Fibroblast of skin of back (primary cell): ENCODE results near the gene TBCC. TPM values are rescaled to one million over a fixed set of nuclear protein-coding genes. Genes with fewer than 3 reads are reported as not detected.
A peak's percentile ranks its signal among the peaks of the same experiment; 100 is the strongest.
"Not testable (repeated sequence)": the region's sequence is repeated elsewhere in the genome, so short reads cannot be mapped to it uniquely, and the experiment has no call there.

Experiments used
- DNase-seq: peaks from one replicate; pipeline ENCODE4 v3.0.0-alpha.2; 2013
- polyA plus RNA-seq, 2 experiments: library from polyadenylated mRNA; unstranded; fragments of 120-200 nt; gene quantifications; one replicate each; pipeline ENCODE4 v1.2.1, GENCODE V29; 2013; ENCODE audit not compliant: insufficient read length in 2 of 2

Gene TBCC, protein sequence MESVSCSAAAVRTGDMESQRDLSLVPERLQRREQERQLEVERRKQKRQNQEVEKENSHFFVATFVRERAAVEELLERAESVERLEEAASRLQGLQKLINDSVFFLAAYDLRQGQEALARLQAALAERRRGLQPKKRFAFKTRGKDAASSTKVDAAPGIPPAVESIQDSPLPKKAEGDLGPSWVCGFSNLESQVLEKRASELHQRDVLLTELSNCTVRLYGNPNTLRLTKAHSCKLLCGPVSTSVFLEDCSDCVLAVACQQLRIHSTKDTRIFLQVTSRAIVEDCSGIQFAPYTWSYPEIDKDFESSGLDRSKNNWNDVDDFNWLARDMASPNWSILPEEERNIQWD
- polyA plus RNA-seq (2013, experiment 1 of 2; ENCODE audit: insufficient read length): 22.0 TPM
- 18.5 TPM for polyA plus RNA-seq (2013, experiment 2 of 2; ENCODE audit: insufficient read length)

- DNase-seq: peak; percentile 99
These were observed at the start of gene TBCC for GRCh38 chr6:42745640-42746462. Gene TBCC, minus strand, starts transcription at chr6:42746103. Its CDS starts 30 bp downstream, at chr6:42746073.

DNA sequence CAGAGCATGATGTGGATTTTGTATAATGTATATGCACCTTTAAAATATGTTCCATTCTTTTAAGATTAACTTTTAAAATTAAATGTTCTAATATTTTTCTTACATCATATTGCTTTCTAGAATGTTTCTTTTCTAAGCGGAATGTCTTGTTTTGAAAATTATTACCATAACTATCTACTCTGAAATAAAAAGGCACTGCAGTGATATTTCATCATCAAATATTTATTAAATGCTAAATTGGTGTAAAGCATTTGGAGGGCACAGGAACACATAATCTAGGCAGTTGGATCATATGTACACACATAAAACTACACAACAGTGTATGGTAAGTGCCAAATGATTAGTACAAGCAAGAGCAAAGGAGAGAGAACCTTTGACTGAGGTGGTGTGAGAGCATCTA is 49.7 kb upstream of the TBCC start:
- no peak for DNase-seq

DNA sequence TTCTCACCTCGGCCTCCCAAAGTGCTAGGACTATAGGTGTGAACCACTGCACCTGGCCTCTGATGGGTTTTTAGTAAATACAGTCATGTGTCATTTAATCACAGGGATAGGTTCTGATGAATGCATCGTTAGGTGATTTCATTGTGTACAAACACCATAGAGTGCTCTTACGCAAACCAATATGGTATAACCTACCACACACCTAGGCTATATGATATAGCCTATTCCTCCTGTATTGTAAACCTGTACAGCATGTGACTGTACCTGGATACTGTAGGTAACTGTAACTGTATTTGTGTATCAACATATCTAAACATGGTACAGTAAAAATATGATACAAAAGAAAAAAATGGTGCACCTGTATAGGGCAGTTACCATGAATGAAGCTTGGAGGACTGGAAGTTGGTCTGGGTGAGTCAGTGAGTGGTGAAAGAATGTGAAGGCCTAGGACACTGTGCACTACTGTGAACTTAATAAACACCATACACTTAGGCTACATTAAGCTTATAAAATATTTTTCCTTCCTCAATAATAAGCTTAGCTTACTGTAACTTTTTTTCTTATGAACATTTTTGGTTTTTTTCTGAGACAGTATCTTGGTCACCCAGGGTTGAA is 45.9 kb upstream of the TBCC start:
- no peak for DNase-seq

- DNase-seq: no peak
These were observed 44.8 kb upstream of the TBCC start for GRCh38 chr6:42790549-42791181.

GRCh38 chr6:42788671-42789070 is 42.8 kb upstream of the TBCC start:
- no peak for DNase-seq

DNA sequence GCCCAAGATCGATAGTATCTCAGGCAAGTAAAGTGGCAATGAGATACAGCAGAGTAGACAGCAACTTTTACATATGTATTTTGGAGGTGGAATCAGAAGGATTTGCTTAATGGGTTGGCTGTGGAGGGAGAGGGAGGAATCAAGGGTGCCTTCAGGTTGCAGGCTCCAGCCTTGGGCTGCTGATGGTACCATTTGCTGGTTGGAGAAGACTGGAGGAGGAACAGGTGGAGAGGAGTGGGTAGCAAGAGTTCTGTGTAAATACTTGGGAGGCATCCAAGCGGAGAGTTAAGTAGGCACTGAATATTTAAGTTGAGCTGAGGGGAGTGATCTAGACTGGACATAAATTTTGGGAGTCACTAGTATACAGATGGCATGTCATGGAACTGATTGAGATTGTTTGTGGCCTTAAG is 41.2 kb upstream of the TBCC start:
- DNase-seq: no peak

- DNase-seq: no peak
These were observed 40.7 kb upstream of the TBCC start for GRCh38 chr6:42786525-42786985.

DNA sequence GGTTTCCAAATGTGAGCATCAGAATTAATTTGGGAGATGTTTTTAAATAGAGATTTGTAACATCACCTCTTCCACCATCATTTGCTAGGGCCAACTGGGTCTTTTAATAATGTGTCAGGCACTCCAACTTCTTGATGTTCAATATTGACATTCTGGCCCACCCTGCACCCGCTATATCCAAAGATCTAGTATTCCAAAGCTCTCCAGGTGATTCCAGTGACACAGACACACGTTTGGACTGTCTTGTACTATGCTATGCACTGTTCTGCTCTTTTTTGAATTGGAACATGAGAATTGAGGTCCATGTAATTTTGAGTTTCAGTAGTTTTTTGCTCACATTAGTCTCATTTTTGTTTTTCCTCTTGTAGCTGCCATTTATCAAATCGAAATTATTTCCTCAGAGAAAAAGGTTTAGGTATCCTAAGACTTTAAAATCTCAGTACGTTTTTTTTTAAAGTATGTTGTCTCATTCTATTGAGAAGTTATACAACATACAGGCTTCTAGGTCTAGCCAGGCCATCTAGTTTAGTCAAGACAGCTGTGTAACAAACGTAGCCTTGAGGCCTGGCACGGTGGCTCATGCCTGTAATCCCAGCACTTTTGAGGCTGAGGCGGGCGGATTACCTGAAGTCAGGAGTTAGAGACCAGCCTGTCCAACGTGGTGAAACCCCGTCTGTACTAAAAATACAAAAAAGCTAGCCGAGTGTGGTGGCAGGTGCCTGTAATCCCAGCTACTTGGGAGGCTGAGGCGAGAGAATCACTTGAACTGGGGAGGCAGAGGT is 39.0 kb upstream of the TBCC start:
- no peak for DNase-seq

DNA sequence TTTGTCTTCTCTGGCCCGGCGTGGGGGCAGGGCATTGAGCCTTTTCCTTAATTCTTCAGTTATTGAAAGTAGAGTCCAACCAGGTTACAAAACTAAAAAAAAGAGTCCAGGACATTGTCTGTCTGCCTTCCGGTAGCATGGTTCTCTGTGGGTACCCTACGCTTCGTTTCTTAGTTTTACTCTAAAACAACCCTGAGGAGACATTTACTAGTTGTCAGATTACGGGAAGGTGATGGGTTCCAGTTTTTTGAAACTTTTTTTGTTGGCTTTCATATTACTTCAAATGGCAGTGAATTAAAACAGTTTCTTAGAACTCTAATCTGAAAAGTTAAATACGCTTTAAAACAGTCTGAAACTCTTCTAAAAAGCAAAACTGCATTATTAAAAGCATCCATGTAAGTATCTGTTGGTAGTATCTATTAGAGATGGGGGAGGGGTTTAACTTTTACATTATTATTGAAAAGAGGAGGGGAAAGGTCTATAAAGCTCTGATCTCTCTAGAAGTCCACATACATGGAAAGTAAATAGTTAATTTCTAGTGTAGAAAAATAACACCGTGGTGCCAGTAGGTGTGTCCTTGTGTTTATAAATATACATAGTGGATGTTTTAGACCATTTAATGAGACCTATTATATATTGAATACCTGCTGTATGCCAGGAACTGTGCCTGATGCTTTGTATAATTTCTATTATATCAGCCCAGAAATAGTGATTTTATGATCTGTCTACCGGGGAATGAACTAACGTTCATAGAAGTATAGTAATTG is 38.2 kb upstream of the TBCC start:
- no peak for DNase-seq

- peak; percentile 68 for DNase-seq
These were observed 37.4 kb upstream of the TBCC start for GRCh38 chr6:42783177-42783875.

GRCh38 chr6:42782689-42783176 is 36.8 kb upstream of the TBCC start:
- DNase-seq: peak; percentile 95

- DNase-seq: peak; percentile 86
These were observed 36.1 kb upstream of the TBCC start, which contains the start of gene BICRAL for GRCh38 chr6:42781796-42782688. Gene BICRAL, plus strand, starts transcription at chr6:42782052. Its CDS starts 39,971 bp downstream, at chr6:42822023.

DNA sequence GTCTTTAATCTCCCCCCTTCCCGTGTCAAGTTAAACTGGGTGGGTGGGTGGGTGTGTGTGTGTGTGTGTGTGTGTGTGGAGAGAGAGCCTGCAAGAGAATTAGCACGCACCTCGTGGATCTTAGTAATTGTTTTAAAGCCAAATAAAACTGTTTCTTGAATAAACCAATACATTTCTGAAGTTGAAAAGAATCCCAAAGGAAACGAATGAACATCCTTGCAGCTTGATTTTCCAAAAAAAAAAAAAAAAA is 35.6 kb upstream of the TBCC start:
- peak; percentile 7 for DNase-seq

DNA sequence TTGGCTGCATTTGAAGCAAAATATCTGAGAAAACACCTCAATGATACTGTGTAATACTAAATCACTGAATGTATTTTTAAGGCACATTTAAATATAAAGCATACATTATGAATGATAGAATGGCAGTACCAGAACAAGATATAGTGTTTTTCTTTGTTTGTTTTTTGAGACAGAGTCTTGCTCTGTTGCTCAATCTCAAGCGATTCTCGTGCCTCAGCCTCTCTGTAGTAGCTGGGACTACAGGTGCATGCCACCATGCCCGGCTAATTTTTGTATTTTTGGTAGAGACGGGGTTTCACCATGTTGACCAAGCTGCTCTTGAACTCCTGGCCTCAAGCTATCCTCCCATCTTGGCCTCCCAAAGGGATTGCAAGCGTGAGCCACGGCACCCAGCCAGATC is 33.6 kb upstream of the TBCC start:
- DNase-seq: no peak

DNA sequence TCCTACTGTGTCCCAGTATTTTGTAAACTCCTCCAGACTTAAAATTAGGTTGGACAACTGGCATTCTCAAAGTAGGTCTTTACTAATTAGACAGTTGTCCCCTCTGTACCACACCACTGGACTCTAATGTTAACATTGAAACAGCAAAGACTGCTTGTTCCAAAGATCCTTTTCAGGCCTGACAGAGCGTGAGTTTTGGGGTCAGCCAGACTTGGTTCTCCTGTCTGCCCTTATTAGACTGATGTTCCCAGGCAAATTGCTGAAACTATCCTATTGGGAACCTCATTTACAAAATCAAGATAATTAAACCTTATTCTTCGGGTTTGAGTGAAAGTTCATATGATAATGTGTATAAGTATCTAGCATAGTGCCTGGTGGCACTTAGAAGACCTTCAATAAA is 32.2 kb upstream of the TBCC start:
- no peak for DNase-seq

- peak; percentile 69 for DNase-seq
These were observed 31.4 kb upstream of the TBCC start for GRCh38 chr6:42777126-42777822.

- DNase-seq: not testable (repeated sequence)
These were observed 29.1 kb upstream of the TBCC start for GRCh38 chr6:42774821-42775487.

DNA sequence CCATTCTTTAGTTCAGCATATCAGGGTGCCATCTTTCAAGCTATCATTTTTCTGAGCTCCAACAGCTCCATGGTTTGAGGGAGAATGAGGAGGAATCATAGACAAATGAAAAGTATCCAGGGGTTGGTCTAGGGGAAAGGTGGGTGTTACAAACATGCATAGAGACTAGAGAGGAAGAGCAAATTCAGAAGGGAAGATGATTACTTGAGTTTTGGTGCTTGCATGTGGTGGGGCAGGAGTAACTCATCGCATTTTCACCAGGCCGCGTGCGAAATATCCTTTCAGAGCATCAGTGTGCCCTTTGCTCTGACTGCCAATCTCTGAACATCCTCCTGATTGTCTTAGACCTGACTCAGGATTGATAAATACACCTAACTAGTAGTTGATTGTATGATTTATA is 28.3 kb upstream of the TBCC start:
- no peak for DNase-seq
